NCI-H2107 treated with DMSO at 0.1 percent for 48 hours (cell line): Measurements from ENCODE around the gene TLR10.
"Not testable (repeated sequence)": the region's sequence is repeated elsewhere in the genome, so short reads cannot be mapped to it uniquely, and the experiment has no call there.

ENCODE experiments used
- DNase-seq: peaks from one replicate; lab custom pipeline; 2025; ENCODE audit not compliant: unreplicated experiment; lab: John Stamatoyannopoulos, UW

TLR10 gene, protein sequence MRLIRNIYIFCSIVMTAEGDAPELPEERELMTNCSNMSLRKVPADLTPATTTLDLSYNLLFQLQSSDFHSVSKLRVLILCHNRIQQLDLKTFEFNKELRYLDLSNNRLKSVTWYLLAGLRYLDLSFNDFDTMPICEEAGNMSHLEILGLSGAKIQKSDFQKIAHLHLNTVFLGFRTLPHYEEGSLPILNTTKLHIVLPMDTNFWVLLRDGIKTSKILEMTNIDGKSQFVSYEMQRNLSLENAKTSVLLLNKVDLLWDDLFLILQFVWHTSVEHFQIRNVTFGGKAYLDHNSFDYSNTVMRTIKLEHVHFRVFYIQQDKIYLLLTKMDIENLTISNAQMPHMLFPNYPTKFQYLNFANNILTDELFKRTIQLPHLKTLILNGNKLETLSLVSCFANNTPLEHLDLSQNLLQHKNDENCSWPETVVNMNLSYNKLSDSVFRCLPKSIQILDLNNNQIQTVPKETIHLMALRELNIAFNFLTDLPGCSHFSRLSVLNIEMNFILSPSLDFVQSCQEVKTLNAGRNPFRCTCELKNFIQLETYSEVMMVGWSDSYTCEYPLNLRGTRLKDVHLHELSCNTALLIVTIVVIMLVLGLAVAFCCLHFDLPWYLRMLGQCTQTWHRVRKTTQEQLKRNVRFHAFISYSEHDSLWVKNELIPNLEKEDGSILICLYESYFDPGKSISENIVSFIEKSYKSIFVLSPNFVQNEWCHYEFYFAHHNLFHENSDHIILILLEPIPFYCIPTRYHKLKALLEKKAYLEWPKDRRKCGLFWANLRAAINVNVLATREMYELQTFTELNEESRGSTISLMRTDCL

DNA sequence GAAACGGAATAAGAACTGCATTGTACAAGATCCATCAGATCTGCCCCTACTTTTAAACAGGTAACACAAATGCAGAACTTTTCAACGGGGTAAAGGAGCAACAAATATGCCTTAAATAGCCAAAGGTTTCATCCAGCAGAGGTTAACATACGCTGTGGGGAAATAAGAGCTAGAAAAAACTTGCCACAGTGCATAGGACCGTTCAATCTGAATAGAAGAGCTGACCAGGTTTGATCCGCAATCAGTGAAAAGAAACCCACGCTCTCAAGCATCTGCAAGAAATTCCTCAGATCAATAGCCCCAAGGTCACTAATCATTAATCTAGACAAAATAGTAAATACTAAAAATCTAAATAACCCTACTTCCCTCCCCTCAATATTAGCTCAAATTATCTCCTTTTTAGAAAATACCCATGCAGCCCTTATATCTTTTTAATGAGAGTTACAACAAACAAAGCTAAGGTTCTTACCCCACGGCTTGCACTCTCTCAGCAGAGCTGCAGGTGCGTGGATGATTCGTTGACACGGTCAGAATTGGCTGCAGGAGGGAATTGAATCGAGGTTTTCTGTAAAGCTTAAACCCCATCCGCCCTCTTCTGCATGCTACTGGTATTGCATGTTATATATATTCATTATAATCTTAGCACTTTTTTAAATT lies at the start of gene TLR10:
TLR10 (minus strand) TSS at position 539 of the 657 bp plus-strand sequence. CDS start 7,400 bp downstream, outside the sequence.
- DNase-seq = peak; percentile 41

DNA sequence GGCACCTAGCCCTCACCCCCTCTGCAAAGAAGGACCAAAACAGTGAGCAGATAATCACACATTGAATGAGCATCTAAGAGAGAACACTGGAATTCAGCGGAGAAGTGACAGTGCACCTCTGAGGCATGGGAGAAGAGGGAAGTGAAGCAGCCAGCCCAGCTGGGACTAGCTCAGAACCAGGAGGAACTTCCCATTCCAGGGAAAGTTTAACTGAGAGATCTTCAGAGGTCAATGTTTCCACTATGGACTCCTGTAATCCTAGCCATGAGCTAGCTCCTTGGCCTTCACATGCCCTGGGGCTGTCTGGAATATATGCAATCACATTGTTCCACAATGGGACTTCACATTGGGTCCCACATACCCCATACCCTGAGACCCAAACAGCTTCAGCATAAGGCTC lies 49.4 kb upstream of the TLR10 start:
- DNase-seq = no peak

DNA sequence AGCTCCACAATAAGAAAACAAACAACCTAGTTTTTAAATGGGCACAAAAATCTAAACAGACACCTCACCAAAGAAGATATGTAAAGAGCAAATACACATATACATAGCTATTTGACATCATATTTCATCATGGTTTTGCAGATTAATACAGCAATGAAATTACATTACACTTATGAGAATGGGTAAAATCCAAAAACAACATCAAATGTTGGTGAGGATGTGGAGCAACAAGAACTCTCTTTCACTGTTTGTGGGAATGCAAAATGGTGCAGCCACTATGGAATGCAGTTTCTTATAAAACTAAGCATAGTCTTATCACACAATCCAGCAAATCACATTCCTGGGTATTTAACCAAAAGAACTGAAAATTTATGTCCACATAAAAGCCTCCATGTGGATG lies 48.9 kb upstream of the TLR10 start:
- no peak for DNase-seq

DNA sequence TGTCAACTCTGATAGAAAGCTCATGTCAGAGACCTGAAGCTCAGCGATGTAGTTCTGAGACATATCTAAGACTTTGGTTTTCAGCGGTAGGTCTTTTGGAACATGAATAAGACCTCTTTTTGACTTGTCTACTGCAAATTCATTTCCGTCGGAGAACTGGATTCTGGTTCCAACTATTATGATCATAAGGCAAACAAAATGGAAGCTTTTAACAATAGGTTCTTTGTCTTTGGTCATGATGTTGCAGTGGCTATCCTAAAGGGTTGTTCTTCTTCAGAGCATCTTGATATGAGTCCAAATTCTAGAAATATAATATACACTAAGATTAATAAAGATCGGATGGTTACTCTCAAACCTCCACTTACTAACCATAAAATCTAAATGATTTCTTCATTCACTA lies 46.4 kb upstream of the TLR10 start:
- no peak for DNase-seq

DNA sequence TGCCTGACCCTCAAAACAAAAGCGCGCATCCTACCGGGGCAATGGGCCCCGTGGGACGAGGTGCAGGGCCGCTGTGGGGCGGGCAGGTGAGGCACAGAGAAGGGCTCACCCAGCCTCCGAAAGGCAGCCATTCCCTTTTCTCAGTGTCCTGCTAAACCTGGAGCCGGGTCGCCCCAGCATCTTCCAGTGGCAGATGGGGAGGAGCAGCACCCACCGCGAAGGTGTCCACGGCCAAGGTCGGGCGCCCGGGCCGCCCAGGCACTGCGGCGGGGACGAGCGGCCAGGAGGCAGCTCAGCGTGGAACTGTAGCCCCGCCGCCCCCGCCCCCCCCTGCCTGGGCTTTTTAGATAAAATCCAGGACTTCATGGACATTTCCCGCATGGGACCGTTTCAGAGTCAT lies 41.0 kb upstream of the TLR10 start:
- DNase-seq = no peak

DNA sequence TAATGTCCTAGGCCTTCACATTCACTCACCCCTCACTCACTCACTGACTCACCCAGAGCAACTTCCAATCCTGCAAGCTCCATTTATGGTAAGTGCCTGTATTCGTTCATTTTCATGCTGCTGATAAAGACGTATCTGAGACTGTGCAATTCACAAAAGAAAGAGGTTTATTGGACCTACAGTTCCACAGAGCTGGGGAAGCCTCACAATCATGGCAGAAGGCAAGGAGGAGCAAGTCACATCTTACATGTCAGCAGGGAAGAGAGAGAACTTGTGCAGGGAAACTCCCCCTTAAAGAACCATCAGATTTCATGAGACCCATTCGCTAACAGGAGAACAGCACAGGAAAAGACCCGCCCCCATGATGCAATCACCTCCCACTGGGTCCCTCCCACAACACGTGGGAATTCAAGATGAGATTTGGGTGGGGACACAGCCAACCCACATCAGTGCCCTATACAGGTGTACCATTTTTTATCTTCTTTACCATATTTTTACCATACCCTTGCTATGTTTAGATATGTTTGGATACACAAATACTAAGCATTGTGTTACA lies 40.0 kb upstream of the TLR10 start:
- no peak for DNase-seq

DNA sequence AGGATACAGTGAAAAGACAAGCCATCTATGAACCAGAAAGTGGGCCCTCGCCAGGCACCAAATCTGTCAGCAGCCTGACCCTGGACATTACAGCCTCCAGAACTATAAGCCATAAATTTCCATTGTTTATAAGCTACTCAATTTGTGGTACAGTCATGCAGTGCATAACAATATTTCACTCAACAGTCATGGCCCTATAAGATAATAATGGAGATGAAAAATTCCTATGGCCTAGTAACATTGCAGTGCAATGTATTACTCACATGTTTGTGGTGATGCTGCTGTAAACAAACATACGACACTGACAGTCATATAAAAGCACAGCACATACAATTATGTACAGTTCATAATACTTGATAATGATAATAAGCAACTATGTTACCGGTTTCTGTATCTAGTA lies 38.9 kb upstream of the TLR10 start:
- DNase-seq = no peak

DNA sequence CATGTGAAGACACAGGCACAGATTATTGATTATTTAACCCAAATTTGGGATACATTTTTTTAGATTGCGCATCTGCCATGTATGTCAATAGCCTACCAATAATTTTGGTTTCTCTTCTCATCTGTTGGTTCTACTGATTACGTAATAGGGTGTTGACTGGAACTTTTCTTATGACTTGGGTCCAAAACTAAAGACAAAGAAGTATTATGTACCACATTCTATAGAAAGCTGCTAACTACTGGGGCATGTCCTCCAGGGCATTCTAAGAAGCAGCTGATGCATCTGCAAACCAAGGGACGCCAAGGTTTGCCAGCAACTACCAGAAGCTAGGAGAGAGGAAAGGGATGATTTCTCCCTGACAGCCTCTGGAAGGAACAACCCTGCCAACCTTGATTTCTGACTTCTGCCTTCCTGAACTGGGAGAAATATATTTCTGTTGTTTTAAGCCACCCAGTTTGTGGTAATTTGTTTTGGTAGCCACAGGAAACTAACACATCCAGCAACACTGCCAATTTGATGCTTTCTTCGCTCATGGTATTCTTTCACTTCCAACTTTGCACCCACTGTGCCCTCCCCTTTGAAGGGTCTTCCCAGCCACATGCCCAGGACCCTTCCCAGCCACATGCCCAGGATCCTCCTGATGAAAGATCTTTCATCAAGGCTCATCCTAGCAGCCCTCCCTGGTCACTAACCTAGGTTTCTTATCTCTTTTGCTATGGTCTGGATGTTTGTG lies 37.7 kb upstream of the TLR10 start:
- no peak for DNase-seq

DNA sequence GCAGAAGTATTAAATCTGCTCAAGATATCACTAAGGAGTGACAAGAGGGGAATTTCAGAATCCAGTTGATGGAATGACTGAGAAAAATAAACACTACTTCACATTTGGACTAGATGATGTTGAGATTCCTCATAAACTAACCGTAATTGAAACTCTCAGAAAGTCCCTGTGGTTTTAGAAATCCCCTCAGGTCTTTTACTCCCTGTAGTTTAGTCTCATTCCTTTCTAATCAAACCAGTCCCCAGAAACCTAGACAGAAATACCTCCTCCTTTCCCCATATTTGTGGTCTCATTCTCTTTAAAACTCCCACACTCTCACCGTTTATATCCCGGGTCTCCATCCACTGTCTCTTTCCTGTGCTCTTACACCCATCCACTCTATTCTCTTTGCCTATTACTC lies 36.8 kb upstream of the TLR10 start:
- no peak for DNase-seq

DNA sequence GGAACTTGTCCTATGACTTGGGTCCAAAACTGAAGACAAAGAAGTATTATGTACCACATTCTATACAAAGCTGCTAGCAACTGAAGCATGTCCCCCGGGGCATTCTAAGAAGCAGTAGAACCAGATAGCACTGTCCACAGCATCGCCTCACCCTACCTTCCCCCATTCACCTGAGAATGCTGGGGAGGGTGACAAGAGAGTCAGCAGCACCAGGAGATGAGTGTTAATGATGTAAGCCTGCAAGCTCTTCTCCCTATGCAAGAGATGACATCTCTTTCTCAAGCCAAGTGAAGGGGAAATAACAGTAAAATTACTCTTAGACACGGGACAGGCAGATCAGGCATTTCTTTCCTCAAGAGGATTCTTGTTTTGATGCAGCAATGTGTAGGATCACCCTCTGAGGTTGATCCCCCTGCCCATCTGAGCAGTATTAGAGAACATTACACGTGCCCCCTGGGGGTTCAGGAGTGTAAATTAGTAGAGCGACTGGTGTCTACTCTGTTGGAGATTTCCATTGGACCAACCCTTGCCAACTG lies 35.7 kb upstream of the TLR10 start:
- DNase-seq = no peak

DNA sequence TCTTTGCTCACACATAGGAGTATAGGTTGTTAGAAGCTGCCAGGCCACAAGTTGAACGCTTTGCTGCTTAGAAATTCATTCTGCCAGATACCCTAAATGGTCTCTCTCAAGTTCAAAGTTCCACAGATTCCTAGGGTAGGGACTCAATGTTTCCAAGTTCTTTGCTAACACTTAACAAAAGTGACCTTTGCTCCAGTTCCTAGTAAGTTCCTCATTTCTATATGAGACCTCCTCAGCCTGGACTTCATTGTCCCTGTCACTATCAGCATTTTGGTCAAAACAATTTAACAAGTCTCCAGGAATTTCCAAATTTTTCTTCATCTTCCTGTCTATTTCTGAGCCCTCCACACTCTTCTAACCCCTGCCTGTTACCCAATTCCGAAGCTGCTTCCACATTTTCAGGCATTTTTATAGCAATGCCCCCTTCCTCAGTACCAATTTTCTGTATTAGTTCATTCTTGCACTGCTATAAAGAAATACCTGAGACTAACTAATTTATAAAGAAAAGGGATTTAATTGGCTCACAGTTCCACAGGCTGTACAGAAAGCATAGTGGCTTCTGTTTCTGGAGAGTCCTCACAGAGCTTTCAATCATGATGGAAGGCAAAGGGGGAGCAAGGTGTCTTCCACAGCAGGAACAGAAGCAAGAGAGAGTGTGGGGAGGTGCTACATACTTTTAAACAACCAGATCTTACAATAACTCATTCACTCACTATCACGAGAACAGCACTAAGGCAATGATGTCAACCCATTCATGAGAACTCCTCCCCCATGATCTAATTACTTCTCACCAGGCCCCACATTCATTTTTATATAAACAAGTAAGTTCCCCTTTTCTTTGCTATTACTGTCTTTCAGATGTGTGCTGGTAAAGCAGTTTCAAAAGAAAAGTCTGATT lies 33.3 kb upstream of the TLR10 start:
- no peak for DNase-seq

DNA sequence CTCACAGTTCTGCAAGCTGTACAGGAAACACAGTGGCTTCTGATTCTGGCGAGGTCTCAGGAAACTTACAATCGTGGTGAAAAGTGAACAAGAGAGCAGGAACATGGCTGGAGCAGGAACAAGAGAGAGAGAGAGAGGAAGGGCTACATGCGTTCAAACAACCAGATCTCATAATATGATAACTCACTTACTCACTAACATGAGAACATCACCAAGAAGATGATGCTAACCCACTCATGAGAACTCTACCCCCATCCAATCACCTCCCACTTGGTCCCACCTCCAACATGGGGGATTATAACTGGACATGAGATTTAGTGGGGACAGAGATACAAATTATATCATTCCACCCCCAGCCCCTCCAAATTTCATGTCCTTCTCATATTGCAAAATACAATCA lies 31.6 kb upstream of the TLR10 start:
- DNase-seq = no peak

DNA sequence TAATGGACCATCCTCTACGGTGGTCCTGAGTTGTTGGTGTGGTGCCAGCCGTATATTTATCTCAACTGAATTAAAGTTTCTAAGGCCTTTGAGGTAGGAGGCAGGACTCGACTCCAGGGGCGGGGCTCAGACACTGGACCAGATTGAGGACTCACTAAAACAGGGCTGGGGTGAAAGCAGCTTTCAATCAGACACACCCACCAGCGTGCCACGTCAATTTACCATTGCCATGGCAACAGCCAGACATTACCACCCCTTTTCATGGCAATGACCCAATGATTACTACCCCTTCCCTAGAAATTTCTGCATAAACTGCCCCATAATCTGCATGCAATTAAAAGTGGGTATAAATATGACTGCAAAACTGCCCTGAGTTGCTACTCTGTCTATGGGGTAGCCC lies 28.5 kb upstream of the TLR10 start:
- no peak for DNase-seq

DNA sequence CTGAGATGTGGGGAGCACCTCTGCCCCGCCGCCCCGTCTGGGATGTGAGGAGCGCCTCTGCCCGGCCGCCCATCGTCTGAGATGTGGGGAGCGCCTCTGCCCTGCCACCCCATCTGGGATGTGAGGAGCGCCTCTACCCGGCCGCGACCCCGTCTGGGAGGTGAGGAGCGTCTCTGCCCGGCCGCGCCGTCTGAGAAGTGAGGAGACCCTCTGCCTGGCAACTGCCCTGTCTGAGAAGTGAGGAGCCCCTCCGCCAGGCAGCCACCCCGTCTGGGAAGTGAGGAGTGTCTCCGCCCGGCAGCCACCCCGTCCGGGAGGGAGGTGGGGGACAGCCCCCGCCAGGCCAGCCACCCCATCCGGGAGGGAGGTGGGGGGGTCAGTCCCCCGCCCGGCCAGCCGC lies 24.7 kb upstream of the TLR10 start:
- DNase-seq = not testable (repeated sequence)

DNA sequence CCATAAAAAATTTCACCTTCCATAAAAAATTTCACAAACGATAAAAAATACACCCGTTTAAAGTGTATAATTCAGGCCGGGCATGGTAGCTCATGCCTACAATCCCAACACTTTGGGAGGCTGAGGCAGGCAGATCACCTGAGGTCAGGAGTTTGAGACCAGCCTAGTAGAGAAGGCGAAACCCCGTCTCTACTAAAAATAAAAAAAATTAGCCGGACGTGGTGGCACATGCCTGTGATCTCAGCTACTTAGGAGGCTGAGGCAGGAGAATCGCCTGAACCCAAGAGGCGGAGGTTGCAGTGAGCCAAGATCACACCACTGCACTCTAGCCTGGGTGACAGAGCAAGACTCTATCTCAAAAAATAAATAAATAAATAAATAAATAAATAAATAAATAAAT lies 23.5 kb upstream of the TLR10 start:
- not testable (repeated sequence) for DNase-seq

DNA sequence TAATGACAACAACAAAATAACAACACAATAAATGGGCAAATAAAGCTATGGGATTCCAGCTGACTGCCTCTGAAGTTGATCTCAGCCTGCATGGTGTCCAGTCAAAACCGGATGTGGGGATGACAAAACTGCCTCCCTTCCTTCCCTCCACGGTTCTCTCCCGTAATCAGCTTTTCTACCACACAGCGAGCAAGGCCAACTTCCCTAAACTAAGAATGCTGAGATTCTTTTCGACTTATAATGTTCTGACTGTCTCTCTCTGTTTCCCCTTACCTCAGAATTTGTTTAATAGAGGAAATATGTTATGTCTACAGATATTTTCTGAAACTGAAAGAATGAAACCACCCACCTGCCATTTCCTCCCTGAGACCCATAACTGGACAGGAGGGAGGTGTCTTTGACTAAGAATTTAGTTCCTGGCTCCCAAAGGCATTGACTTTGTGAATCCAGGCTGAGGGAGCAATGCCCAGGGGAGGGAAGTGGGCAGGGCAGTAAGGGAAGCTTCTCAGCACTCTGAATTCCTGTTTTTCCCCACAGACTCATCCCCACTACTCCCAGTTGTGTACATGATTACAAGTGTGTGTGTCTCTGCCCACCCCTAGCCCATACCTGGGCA lies 22.8 kb upstream of the TLR10 start:
- DNase-seq = no peak

DNA sequence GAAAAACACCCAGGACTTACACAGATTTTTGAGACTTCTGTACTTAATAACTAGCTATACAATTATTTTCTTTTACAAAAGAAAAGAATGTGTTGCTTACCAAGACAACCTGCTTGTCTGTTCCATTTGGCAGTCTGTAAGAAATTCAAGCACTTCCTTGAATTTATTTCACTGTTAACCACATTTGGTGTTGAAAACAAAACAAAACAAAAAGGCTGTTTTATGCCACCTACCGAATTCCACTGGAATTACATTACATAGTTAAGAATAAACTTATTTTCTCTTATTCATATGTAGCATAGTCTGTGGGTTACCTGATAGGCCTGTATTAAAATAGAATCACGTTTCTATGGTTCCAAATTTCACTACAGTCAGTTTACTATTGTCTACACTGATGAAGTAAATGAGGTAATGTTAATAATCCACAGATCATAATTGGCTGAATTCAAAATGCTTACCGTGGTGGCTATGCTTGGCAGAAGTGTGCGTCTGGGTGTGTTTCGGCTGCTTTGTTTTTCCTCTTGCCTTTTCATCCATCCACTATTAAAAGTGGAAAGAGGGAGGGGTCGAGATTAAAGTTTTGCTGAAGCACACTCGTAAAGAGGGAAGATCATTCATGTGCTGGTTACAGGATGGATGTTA lies 22.0 kb upstream of the TLR10 start, which contains the start of gene TLR1:
TLR1 (minus strand) TSS at position 138 of the 642 bp plus-strand sequence. CDS start 5,960 bp downstream, outside the sequence.
- no peak for DNase-seq

DNA sequence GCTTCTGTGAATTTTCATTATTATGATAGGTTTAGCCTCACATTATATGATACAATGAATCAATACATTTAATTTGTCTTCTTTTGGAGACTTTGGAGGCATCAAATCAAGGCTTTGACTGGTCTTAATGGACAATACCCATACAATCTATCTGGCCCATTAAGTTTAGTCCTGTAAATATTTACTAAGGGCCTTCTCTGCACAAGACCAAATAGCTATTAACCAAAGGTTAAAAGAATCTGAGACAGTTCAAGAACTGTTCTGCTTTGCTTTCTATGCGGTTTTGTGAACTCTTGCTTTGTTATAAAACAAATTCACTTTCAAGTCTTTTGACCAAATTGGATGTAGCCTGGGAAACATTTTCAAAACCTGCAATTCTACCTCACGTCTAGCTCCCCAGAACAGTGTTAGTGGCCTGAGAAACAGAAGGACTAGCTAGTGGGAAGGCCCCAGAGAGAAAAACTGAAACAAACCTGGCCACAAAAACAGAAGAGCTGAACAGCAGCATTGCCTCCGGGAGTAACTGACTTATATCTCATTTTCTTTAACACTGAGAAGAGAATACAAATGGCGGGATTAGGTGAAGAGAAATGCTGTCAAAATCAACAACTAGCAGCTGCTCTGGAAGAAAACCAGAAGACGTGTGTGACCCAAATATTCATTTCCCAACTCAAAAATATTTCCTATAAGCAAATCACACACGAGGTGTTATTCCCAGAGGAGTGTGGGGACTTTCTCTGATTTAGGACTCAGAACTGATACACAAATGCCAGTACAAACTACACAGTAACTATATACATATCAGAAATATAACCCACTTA lies 21.3 kb upstream of the TLR10 start:
- DNase-seq = no peak
